Rectal smooth muscle tissue (tissue), 1 donor: ENCODE results near the gene FBXL17.

Experiments used
- H3K27ac ChIP-seq: one replicate; pipeline ENCODE4 v1.7.0; 2013; ENCODE audit warnings: low read depth, low read length, inconsistent platforms
- H3K27me3 ChIP-seq: one replicate; pipeline ENCODE4 v1.7.0; 2013; ENCODE audit warnings: low read length; ENCODE audit not compliant: control insufficient read depth, insufficient read depth
- H3K36me3 ChIP-seq: one replicate; pipeline ENCODE4 v1.7.0; 2013; ENCODE audit warnings: low read length; ENCODE audit not compliant: control insufficient read depth, insufficient read depth
- H3K4me1 ChIP-seq: one replicate; pipeline ENCODE4 v1.7.0; 2013; ENCODE audit warnings: low read length; ENCODE audit not compliant: control insufficient read depth, insufficient read depth
- H3K4me3 ChIP-seq: one replicate; pipeline ENCODE4 v1.7.0; 2013; ENCODE audit warnings: low read length
- H3K9ac ChIP-seq: one replicate; pipeline ENCODE4 v1.7.0; 2013; ENCODE audit warnings: low read length

Gene FBXL17

GRCh38 chr5:107855171-107855570, 526.7 kb downstream of the FBXL17 start:
- no peaks in the 10 kb centered on the region for H3K27me3 ChIP-seq
- no peak overlapping the region for H3K9ac ChIP-seq
- H3K36me3 ChIP-seq = no peaks in the 10 kb centered on the region

GRCh38 chr5:107853696-107854095, 528.2 kb downstream of the FBXL17 start:
- Histone ChIP-seq H3K27me3 (no peaks in the 10 kb centered on the region), H3K4me3 (no peak overlapping the region), H3K9ac (no peak overlapping the region), H3K27ac (no peak overlapping the region), H3K4me1 (no peaks in the 10 kb centered on the region), H3K36me3 (no peaks in the 10 kb centered on the region)

More at GRCh38 chr5:107855171-107855570, 526.7 kb downstream of the FBXL17 start:
- no peaks in the 10 kb centered on the region for H3K4me1 ChIP-seq
- no peak overlapping the region for H3K27ac ChIP-seq
- H3K4me3 ChIP-seq = no peak overlapping the region

- no peaks in the 10 kb centered on the region for H3K4me1 ChIP-seq
- H3K9ac ChIP-seq = no peak overlapping the region
- no peak overlapping the region for H3K27ac ChIP-seq
- H3K36me3 ChIP-seq = no peaks in the 10 kb centered on the region
- no peak overlapping the region for H3K4me3 ChIP-seq
- H3K27me3 ChIP-seq = no peaks in the 10 kb centered on the region
Measured at GRCh38 chr5:107853031-107853430, 528.9 kb downstream of the FBXL17 start.

GRCh38 chr5:107849118-107849517, 532.8 kb downstream of the FBXL17 start:
- no peaks in the 10 kb centered on the region for H3K27me3 ChIP-seq
- H3K9ac ChIP-seq = no peak overlapping the region
- H3K27ac ChIP-seq = no peak overlapping the region
- no peak overlapping the region for H3K4me3 ChIP-seq
- H3K36me3 ChIP-seq = no peaks in the 10 kb centered on the region
- no peaks in the 10 kb centered on the region for H3K4me1 ChIP-seq

GRCh38 chr5:107840592-107840991, 541.3 kb downstream of the FBXL17 start:
- Histone ChIP-seq H3K4me1 (no peaks in the 10 kb centered on the region), H3K27me3 (no peaks in the 10 kb centered on the region), H3K9ac (no peak overlapping the region), H3K36me3 (no peaks in the 10 kb centered on the region), H3K27ac (no peak overlapping the region), H3K4me3 (no peak overlapping the region)

- no peak overlapping the region for H3K27ac ChIP-seq
- H3K4me1 ChIP-seq = no peaks in the 10 kb centered on the region
- H3K9ac ChIP-seq = no peak overlapping the region
- no peaks in the 10 kb centered on the region for H3K27me3 ChIP-seq
- no peaks in the 10 kb centered on the region for H3K36me3 ChIP-seq
- no peak overlapping the region for H3K4me3 ChIP-seq
Measured at GRCh38 chr5:107840161-107840560, 541.7 kb downstream of the FBXL17 start.

- no peaks in the 10 kb centered on the region for H3K4me1 ChIP-seq
- no peak overlapping the region for H3K27ac ChIP-seq
- H3K4me3 ChIP-seq = no peak overlapping the region
- H3K27me3 ChIP-seq = no peaks in the 10 kb centered on the region
- H3K9ac ChIP-seq = no peak overlapping the region
- no peaks in the 10 kb centered on the region for H3K36me3 ChIP-seq
Measured at GRCh38 chr5:107835096-107835495, 546.8 kb downstream of the FBXL17 start.

GRCh38 chr5:107832746-107833145, 549.2 kb downstream of the FBXL17 start:
- Histone ChIP-seq H3K27me3 (no peaks in the 10 kb centered on the region), H3K36me3 (no peaks in the 10 kb centered on the region), H3K27ac (no peak overlapping the region), H3K4me3 (no peak overlapping the region), H3K9ac (no peak overlapping the region), H3K4me1 (no peaks in the 10 kb centered on the region)

- H3K27me3 ChIP-seq = no peaks in the 10 kb centered on the region
- no peaks in the 10 kb centered on the region for H3K36me3 ChIP-seq
- no peak overlapping the region for H3K4me3 ChIP-seq
- no peaks in the 10 kb centered on the region for H3K4me1 ChIP-seq
- no peak overlapping the region for H3K9ac ChIP-seq
- H3K27ac ChIP-seq = no peak overlapping the region
Measured at GRCh38 chr5:107831612-107832395, 550.1 kb downstream of the FBXL17 start.

GRCh38 chr5:107830750-107831149, 551.1 kb downstream of the FBXL17 start:
- no peaks in the 10 kb centered on the region for H3K27me3 ChIP-seq
- no peaks in the 10 kb centered on the region for H3K36me3 ChIP-seq
- no peak overlapping the region for H3K4me3 ChIP-seq
- no peak overlapping the region for H3K9ac ChIP-seq
- no peaks in the 10 kb centered on the region for H3K4me1 ChIP-seq
- H3K27ac ChIP-seq = no peak overlapping the region

- Histone ChIP-seq H3K27me3 (no peaks in the 10 kb centered on the region), H3K36me3 (no peaks in the 10 kb centered on the region), H3K4me3 (no peak overlapping the region), H3K9ac (no peak overlapping the region), H3K27ac (no peak overlapping the region), H3K4me1 (no peaks in the 10 kb centered on the region)
Measured at GRCh38 chr5:107826311-107827000, 555.4 kb downstream of the FBXL17 start.

GRCh38 chr5:107824821-107825220, 557.1 kb downstream of the FBXL17 start:
- Histone ChIP-seq H3K4me1 (no peaks in the 10 kb centered on the region), H3K4me3 (no peak overlapping the region), H3K9ac (no peak overlapping the region), H3K36me3 (no peaks in the 10 kb centered on the region), H3K27me3 (no peaks in the 10 kb centered on the region), H3K27ac (no peak overlapping the region)

GRCh38 chr5:107821288-107821687, 560.6 kb downstream of the FBXL17 start:
- Histone ChIP-seq H3K4me3 (no peak overlapping the region), H3K36me3 (no peaks in the 10 kb centered on the region)

More at GRCh38 chr5:107821288-107821687, 560.6 kb downstream of the FBXL17 start:
- no peak overlapping the region for H3K9ac ChIP-seq
- H3K4me1 ChIP-seq = no peaks in the 10 kb centered on the region
- no peaks in the 10 kb centered on the region for H3K27me3 ChIP-seq
- H3K27ac ChIP-seq = no peak overlapping the region
